GM12865 (cell line): ENCODE results near the gene PKD2L2.
A peak's percentile ranks its signal among the peaks of the same experiment; 100 is the strongest.
"Not testable (repeated sequence)": the region's sequence is repeated elsewhere in the genome, so short reads cannot be mapped to it uniquely, and the experiment has no call there.

ENCODE experiments used
- DNase-seq: peaks from one replicate; pipeline ENCODE4 v3.0.0; 2010; ENCODE audit warnings: low read depth
- H3K4me3 ChIP-seq: 2 replicates; pipeline ENCODE4 v1.5.1; 2011; ENCODE audit warnings: mild to moderate bottlenecking, low read depth, low read length, control low read depth
- TF ChIP-seq, protein P1 (sequence below): IDR thresholded peaks from 2 replicates; pipeline ENCODE4 v1.5.1; 2011; ENCODE audit warnings: low read length, control low read depth, low read depth, inconsistent platforms; ENCODE audit not compliant: insufficient read depth; ENCODE audit errors: missing control alignments

Gene PKD2L2

DNA sequence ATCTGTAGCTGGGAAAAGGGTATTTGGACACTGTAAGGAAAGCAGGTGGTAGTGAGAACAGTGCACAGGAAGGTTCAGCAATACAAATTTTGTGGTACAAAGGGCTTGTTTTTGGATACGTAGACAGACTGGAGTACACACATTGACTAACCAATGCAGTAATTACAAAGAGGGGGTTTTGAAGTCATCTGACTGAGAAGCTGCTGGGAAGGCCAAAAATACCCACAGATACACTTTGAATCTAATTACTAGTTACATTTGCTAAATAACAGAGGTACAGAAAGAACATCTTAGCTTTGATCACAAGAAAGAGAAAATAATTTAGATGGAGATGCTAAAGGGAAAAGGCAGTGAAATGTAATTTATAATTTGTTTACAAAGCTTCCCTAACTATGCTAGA, 45.9 kb downstream of the PKD2L2 start:
- H3K4me3 ChIP-seq: no peak overlapping the region
- TF ChIP-seq, protein P1, sequence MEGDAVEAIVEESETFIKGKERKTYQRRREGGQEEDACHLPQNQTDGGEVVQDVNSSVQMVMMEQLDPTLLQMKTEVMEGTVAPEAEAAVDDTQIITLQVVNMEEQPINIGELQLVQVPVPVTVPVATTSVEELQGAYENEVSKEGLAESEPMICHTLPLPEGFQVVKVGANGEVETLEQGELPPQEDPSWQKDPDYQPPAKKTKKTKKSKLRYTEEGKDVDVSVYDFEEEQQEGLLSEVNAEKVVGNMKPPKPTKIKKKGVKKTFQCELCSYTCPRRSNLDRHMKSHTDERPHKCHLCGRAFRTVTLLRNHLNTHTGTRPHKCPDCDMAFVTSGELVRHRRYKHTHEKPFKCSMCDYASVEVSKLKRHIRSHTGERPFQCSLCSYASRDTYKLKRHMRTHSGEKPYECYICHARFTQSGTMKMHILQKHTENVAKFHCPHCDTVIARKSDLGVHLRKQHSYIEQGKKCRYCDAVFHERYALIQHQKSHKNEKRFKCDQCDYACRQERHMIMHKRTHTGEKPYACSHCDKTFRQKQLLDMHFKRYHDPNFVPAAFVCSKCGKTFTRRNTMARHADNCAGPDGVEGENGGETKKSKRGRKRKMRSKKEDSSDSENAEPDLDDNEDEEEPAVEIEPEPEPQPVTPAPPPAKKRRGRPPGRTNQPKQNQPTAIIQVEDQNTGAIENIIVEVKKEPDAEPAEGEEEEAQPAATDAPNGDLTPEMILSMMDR: no peak
- peak; percentile 43 for DNase-seq

GRCh38 chr5:137935694-137936093, 46.4 kb downstream of the PKD2L2 start:
- no peak overlapping the region for H3K4me3 ChIP-seq
- TF ChIP-seq, protein P1: no peak

GRCh38 chr5:137937994-137938750, 48.9 kb downstream of the PKD2L2 start:
- DNase-seq: no peak
- H3K4me3 ChIP-seq: no peak overlapping the region
- TF ChIP-seq, protein P1: no peak

More at GRCh38 chr5:137935694-137936093, 46.4 kb downstream of the PKD2L2 start:
- DNase-seq: peak; percentile 24

DNA sequence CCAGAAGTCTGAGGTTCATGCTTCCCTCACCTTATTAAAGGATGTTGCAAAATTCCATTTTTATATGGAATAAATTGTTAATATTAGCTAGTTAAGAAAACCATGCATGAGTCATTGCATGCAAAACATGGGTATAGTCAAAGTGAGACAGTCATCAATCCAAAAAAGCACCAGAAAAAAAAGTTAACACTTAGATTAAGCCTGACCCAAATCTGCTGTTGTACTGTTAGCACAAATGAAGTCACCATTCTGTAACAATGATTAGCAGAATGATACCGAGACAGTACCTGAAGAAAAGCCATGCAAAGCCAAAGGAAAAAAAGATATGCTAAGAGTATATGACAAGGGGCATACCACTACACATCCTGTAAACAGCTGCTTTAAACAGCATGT, 49.5 kb downstream of the PKD2L2 start:
- H3K4me3 ChIP-seq: no peak overlapping the region
- TF ChIP-seq, protein P1: no peak
- DNase-seq: peak; percentile 21

GRCh38 chr5:137939331-137939730, 50.1 kb downstream of the PKD2L2 start:
- TF ChIP-seq, protein P1: no peak
- no peak for DNase-seq
- no peak overlapping the region for H3K4me3 ChIP-seq

- H3K4me3 ChIP-seq, DNase-seq: not testable (repeated sequence)
Observed at GRCh38 chr5:137944280-137944679, 55.0 kb downstream of the PKD2L2 start.

DNA sequence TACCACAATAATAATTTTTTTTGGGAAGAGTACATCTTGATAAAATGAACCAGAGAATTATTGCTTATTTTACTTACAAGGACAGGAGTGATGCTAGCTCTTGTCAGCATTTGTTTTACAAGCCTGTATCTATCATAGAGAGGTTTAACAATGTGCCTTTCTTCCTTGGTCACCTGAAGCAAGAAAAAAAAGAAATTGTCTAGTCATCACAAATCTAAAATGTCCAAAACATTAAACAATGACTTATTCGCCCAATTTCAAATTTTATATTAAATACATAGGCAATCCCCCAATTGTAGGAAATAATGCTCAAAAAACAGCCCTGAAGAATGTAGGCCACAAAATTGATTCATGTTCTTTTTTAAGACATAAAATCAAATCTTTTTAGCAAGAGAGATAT, 56.6 kb downstream of the PKD2L2 start:
- DNase-seq: no peak
- no peak overlapping the region for H3K4me3 ChIP-seq
- TF ChIP-seq, protein P1: no peak
